Anterior cingulate cortex (tissue), 58 donors: ENCODE results near the gene SRMS.
A peak's percentile ranks its signal among the peaks of the same experiment; 100 is the strongest.

ENCODE experiments used
- DNase-seq, 58 donors: peaks; one replicate each; lab custom pipeline; 2025; lab: John Stamatoyannopoulos, UW

SRMS gene

GRCh38 chr20:63547725-63548480 lies at the start of gene SRMS:
TSS of gene SRMS (minus strand) at chr20:63547749. CDS start at chr20:63547463, 286 bp downstream.
- DNase-seq, result no peak

- no peak for DNase-seq
Observed at GRCh38 chr20:63596423-63596822, 48.9 kb upstream of the SRMS start.

GRCh38 chr20:63595416-63596127 lies 48.0 kb upstream of the SRMS start:
- no peak for DNase-seq

- DNase-seq, result no peak
Observed at GRCh38 chr20:63594043-63594561, 46.6 kb upstream of the SRMS start.

GRCh38 chr20:63592661-63593060 lies 45.1 kb upstream of the SRMS start:
- DNase-seq, result peak in 9 of 58 donors; percentile 7 to 46 (median 17)

GRCh38 chr20:63591786-63592355 lies 44.3 kb upstream of the SRMS start:
- no peak for DNase-seq

- no peak for DNase-seq
Observed at GRCh38 chr20:63591147-63591533, 43.6 kb upstream of the SRMS start.

- DNase-seq, result no peak
Observed at GRCh38 chr20:63590218-63591146, 42.9 kb upstream of the SRMS start.

- no peak for DNase-seq
Observed at GRCh38 chr20:63589261-63590217, 42.0 kb upstream of the SRMS start.

GRCh38 chr20:63588641-63589041 lies 41.1 kb upstream of the SRMS start:
- no peak for DNase-seq

GRCh38 chr20:63587776-63588591 lies 40.4 kb upstream of the SRMS start:
- DNase-seq, result no peak

- DNase-seq, result no peak
Observed at GRCh38 chr20:63587256-63587655, 39.7 kb upstream of the SRMS start.

GRCh38 chr20:63586797-63587196 lies 39.2 kb upstream of the SRMS start:
- DNase-seq, result no peak

GRCh38 chr20:63585616-63586565 lies 38.3 kb upstream of the SRMS start:
- no peak for DNase-seq

- no peak for DNase-seq
Observed at GRCh38 chr20:63582382-63583063, 35.0 kb upstream of the SRMS start.

- DNase-seq, result peak in 9 of 58 donors; percentile 7 to 34 (median 20)
Observed at GRCh38 chr20:63580796-63581461, 33.4 kb upstream of the SRMS start.
